Panc1 (cell line): ENCODE measurements around the gene ALPP. TPM values are rescaled to one million over a fixed set of nuclear protein-coding genes. Genes with fewer than 3 reads are reported as not detected.

Experiments used
- ATAC-seq: fragments of 200-7000 bp; cut with Tn5 transposase; 2 replicates; pipeline ENCODE4 v1.9.1; 2020; ENCODE audit warnings: mild to moderate bottlenecking, moderate library complexity
- BruUV-seq: library from RNA; stranded (reverse); fragments of 400-500 nt; replicated peaks from 2 replicates; lab custom pipeline; 2021; lab: Mats Ljungman, UMichigan
- CTCF ChIA-PET: fragments of 300-600 bp; sonication (Branson Sonifier 250); formaldehyde crosslinking; loops from one replicate; lab custom pipeline; 2022; ENCODE audit warnings: antibody characterized with exemption; lab: Charles Lee
- POLR2A ChIA-PET: fragments of 300-600 bp; sonication (Branson Sonifier 250); formaldehyde crosslinking; loops from one replicate; lab custom pipeline; 2022; ENCODE audit warnings: antibody characterized with exemption; lab: Charles Lee
- DNase-seq: peaks from one replicate; pipeline ENCODE4 v3.0.0-alpha.2; 2010; ENCODE audit warnings: low read depth, low spot score
- H3K27ac ChIP-seq: 2 replicates; pipeline ENCODE4 v1.5.1; 2011; ENCODE audit warnings: mild to moderate bottlenecking, low read length, inconsistent platforms
- H3K27me3 ChIP-seq: fragments of 200-500 bp; sonication (Bioruptor generic); 2 replicates; pipeline ENCODE4 v1.6.0; 2014; ENCODE audit warnings: low read length, inconsistent platforms; ENCODE audit not compliant: control insufficient read depth, insufficient read depth
- H3K36me3 ChIP-seq: fragments of 200-500 bp; sonication (Bioruptor generic); 2 replicates; pipeline ENCODE4 v1.5.1; 2014; ENCODE audit warnings: inconsistent platforms, mild to moderate bottlenecking, low read length, moderate library complexity; ENCODE audit not compliant: control insufficient read depth, insufficient read depth
- H3K4me1 ChIP-seq: 2 replicates; pipeline ENCODE4 v1.5.1; 2011; ENCODE audit warnings: inconsistent platforms, mild to moderate bottlenecking, low read length, moderate library complexity; ENCODE audit not compliant: control insufficient read depth, insufficient read depth
- H3K4me3 ChIP-seq, 2 experiments: 2 replicates each; pipeline ENCODE4 v1.5.1; 2011 to 2012; ENCODE audit warnings: low read depth in 2 of 2, low read length in 2 of 2, mild to moderate bottlenecking in 2 of 2, inconsistent platforms in 1 of 2, moderate library complexity in 1 of 2
- H3K9me3 ChIP-seq: fragments of 200-500 bp; sonication (Bioruptor generic); 2 replicates; pipeline ENCODE4 v1.5.1; 2014; ENCODE audit warnings: low read depth, mild to moderate bottlenecking, inconsistent platforms, low read length, moderate library complexity; ENCODE audit not compliant: control insufficient read depth, insufficient read depth
- CTCF ChIP-seq: fragments of 450-650 bp; IDR thresholded peaks from 2 replicates; pipeline ENCODE4 v1.5.1; 2017; ENCODE audit warnings: mild to moderate bottlenecking
- POLR2AphosphoS5 ChIP-seq: IDR thresholded peaks from 2 replicates; pipeline ENCODE4 v1.6.1; 2012; ENCODE audit warnings: mild to moderate bottlenecking, low read depth, low read length, moderate library complexity
- REST ChIP-seq, 2 experiments: IDR thresholded peaks; 2 replicates each; pipeline ENCODE4 v1.6.1; 2011 to 2012; ENCODE audit warnings: low read depth in 2 of 2, control low read depth in 1 of 2, low read length in 1 of 2, mild to moderate bottlenecking in 1 of 2, moderate library complexity in 1 of 2; ENCODE audit not compliant: insufficient read depth in 1 of 2
- SIN3A ChIP-seq: IDR thresholded peaks from 2 replicates; pipeline ENCODE4 v1.6.1; 2012; ENCODE audit warnings: low read depth, mild to moderate bottlenecking, low read length, moderate library complexity, borderline replicate concordance; ENCODE audit not compliant: insufficient read depth
- TCF7L2 ChIP-seq: IDR thresholded peaks from 2 replicates; pipeline ENCODE4 v1.6.1; 2011; ENCODE audit warnings: mild to moderate bottlenecking, low read depth, low read length, inconsistent platforms
- in situ Hi-C: cut with HindIII; loops from 2 replicates; pipeline ENCODE4 v1.10.0; 2016; ENCODE audit warnings: low sequenced_read_pairs, low pct_unique_long_range_greater_than_20kb
- intact Hi-C: fragments of 100-400 bp; cut with micrococcal nuclease; formaldehyde crosslinking; loops from one replicate; pipeline ENCODE4 v1.10.0; 2022; ENCODE audit not compliant: unreplicated experiment
- total RNA-seq: library from RNA; stranded (reverse); gene quantifications from one replicate; pipeline ENCODE4 v1.2.1, GENCODE V29; 2021; ENCODE audit not compliant: unreplicated experiment

ALPP gene
- total RNA-seq, 1 experiment from 2014 or later, result 7.3 TPM

GRCh38 chr2:232341739-232342126 is 36.8 kb upstream of the ALPP start:
- POLR2A ChIA-PET, result no interaction called here
- Histone ChIP-seq H3K27me3 (no peaks in the 10 kb centered on the region), H3K36me3 (no peaks in the 10 kb centered on the region), H3K27ac (no peak overlapping the region), H3K9me3 (no peaks in the 10 kb centered on the region), H3K4me3 (no peak overlapping the region), H3K4me1 (no peaks in the 10 kb centered on the region; the same call in 1 of the 2 replicates)
- BruUV-seq, result no TSS peak
- CTCF ChIA-PET, result no interaction called here
- no peak for DNase-seq
- ATAC-seq, result no peak
- in situ Hi-C loops (no loop called here), intact Hi-C loops (loop anchor here (10.0 kb wide), 1 partner anchor 183 kb away; the partner anchor contains the start of genes CHRND and PRSS56)
- TF ChIP-seq CTCF (no peak), TCF7L2 (no peak), POLR2AphosphoS5 (no peak), SIN3A (no peak), REST (IDR thresholded peaks at IDR 0.05; ENCODE audit: insufficient read depth in 1 of 2, low read depth in 2 of 2, low read length in 1 of 2) (no peak)

GRCh38 chr2:232342635-232343565 is 35.7 kb upstream of the ALPP start:
- no peaks in the 10 kb centered on the region for H3K36me3 ChIP-seq
- in situ Hi-C loops (no loop called here), intact Hi-C loops (loop anchor here (10.0 kb wide), 1 partner anchor 182 kb away; the partner anchor contains the start of genes CHRND and PRSS56)
- no peaks in the 10 kb centered on the region for H3K27me3 ChIP-seq
- TF ChIP-seq SIN3A (no peak), CTCF (no peak), POLR2AphosphoS5 (no peak), TCF7L2 (no peak), REST (IDR thresholded peaks at IDR 0.05; ENCODE audit: insufficient read depth in 1 of 2, low read depth in 2 of 2, low read length in 1 of 2) (no peak)
- CTCF ChIA-PET, result no interaction called here
- no peak for DNase-seq
- no peak overlapping the region for H3K4me3 ChIP-seq
- H3K9me3 ChIP-seq, result no peaks in the 10 kb centered on the region
- BruUV-seq, result no TSS peak
- ATAC-seq, result no peak
- H3K4me1 ChIP-seq, result no peaks in the 10 kb centered on the region; the same call in 1 of the 2 replicates
- POLR2A ChIA-PET, result no interaction called here
- no peak overlapping the region for H3K27ac ChIP-seq
